Tibial nerve (tissue), 4 donors: Measurements from ENCODE around the gene NR4A3. TPM values are rescaled to one million over a fixed set of nuclear protein-coding genes. Genes with fewer than 3 reads are reported as not detected.

Experiments used
- DNase-seq, 2 donors: peaks; one replicate each; pipeline ENCODE4 v3.0.0-alpha.2; 2019; ENCODE audit warnings: low spot score in 2 of 2
- H3K27ac ChIP-seq, 4 donors: fragments of 200-600 bp; sonication (generic) in 3 of 4; one replicate each; pipeline ENCODE4 v1.5.1; 2017 to 2019; ENCODE audit warnings: mild to moderate bottlenecking in 1 of 4
- H3K27me3 ChIP-seq, 2 donors: fragments of 200-600 bp; sonication (generic) in 1 of 2; one replicate each; pipeline versions ENCODE4 v1.5.1 to v1.6.0; 2017 to 2019
- H3K36me3 ChIP-seq, 3 donors: fragments of 200-600 bp; sonication (generic); one replicate each; pipeline ENCODE4 v1.5.1; 2018 to 2019
- H3K4me1 ChIP-seq, 4 donors: fragments of 200-600 bp; sonication (generic) in 3 of 4; one replicate each; pipeline ENCODE4 v1.5.1; 2017 to 2019
- H3K4me3 ChIP-seq, 4 donors: fragments of 200-600 bp; sonication (generic) in 3 of 4; one replicate each; pipeline ENCODE4 v1.5.1; 2017 to 2019; ENCODE audit warnings: mild to moderate bottlenecking in 1 of 4, moderate library complexity in 1 of 4
- H3K9me3 ChIP-seq, 4 donors: fragments of 200-600 bp; sonication (generic) in 3 of 4; one replicate each; pipeline ENCODE4 v1.5.1; 2017 to 2019
- CTCF ChIP-seq, 5 experiments: fragments of 200-600 bp in 3 of 5; fragments of 450-650 bp in 2 of 5; sonication (generic) in 3 of 5; IDR thresholded peaks; one replicate each; pipeline ENCODE4 v1.5.1; 2016 to 2019; ENCODE audit warnings: antibody characterized with exemption in 5 of 5, mild to moderate bottlenecking in 3 of 5, moderate library complexity in 2 of 5
- EP300 ChIP-seq, 2 donors: sonication (generic); formaldehyde crosslinking; IDR thresholded peaks; one replicate each; pipeline ENCODE4 v1.6.1; 2017; ENCODE audit warnings: antibody characterized with exemption in 2 of 2, mild to moderate bottlenecking in 1 of 2
- POLR2A ChIP-seq, 2 donors: fragments of 450-650 bp; IDR thresholded peaks; one replicate each; pipeline ENCODE4 v1.6.1; 2017; ENCODE audit warnings: antibody characterized with exemption in 2 of 2, mild to moderate bottlenecking in 2 of 2, moderate library complexity in 2 of 2
- WGBS, 2 donors: methylation state at CpG; one replicate each; pipeline ENCODE4 v1.1.5; 2018; 5-methylcytosine and 5-hydroxymethylcytosine counted together
- total RNA-seq, 4 donors: library from RNA; depleted of rRNA; stranded (reverse); fragments of >200 nt; gene quantifications; one replicate each; pipeline ENCODE4 v1.1.0, GENCODE V29; 2016

NR4A3 gene
- total RNA-seq, 4 donors from 2014 or later: 3.0 to 12.7 (median 4.8) TPM

GRCh38 chr9:99863955-99864354, 42.3 kb downstream of the NR4A3 start:
- Histone ChIP-seq H3K9me3 (no peaks in the 10 kb centered on the region), H3K27ac (no peak overlapping the region), H3K36me3 (no peaks in the 10 kb centered on the region), H3K27me3 (no peaks in the 10 kb centered on the region), H3K4me3 (no peak overlapping the region), H3K4me1 (no peaks in the 10 kb centered on the region)
- no peak for DNase-seq
- TF ChIP-seq EP300 (IDR thresholded peaks at IDR 0.05): no peak
- TF ChIP-seq CTCF (IDR thresholded peaks at IDR 0.05): no peak
- no peak for TF ChIP-seq POLR2A (IDR thresholded peaks at IDR 0.05)
- 81 to 82% methylated on average over 2 of the region's 2 CpGs for WGBS, 2 donors

DNA sequence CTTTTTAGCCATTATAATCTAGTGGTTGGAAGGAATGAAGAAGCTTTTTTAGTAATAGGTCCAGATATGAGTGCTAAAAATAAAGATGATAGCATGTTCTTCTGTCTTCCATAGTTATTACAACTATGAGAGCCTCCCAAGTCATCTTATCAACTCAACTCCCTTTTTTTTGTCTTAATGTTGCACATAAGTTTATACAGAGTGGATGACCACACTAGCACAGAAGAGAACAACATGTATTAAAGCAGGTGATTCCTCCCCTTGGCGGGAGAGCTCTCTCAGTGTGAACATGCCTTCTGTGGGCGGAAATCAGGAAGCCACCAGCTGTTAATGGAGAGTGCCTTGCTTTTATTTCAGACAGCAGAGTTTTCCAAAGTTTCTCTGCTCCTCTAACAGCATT, 44.7 kb downstream of the NR4A3 start:
- Histone ChIP-seq H3K27me3 (no peaks in the 10 kb centered on the region), H3K4me1 (no peaks in the 10 kb centered on the region), H3K36me3 (no peaks in the 10 kb centered on the region), H3K4me3 (no peak overlapping the region), H3K27ac (no peak overlapping the region), H3K9me3 (no peaks in the 10 kb centered on the region)
- TF ChIP-seq POLR2A (IDR thresholded peaks at IDR 0.05) (no peak), CTCF (IDR thresholded peaks at IDR 0.05) (no peak), EP300 (IDR thresholded peaks at IDR 0.05) (no peak)
- WGBS, 2 donors: 60 to 69% methylated on average over 2 of the region's 2 CpGs
- no peak for DNase-seq

DNA sequence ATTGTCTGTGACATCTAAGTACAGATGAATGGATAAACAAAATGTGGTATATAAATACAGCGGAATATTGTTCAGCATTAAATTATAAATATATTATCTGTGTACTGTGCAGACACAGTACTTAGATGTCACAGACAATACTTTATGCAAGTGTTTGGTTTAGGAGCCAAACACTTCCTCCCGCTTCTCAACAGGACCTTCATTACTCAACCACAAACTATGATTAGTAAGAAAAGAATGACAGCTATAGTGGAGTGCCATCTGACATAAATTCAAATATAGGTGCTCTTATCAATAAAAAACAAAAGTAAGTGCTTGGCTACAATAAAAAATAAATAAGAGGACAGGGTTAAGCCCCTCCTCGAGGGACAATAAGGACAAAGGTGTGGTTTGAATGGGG, 45.9 kb downstream of the NR4A3 start:
- no peak overlapping the region for H3K27ac ChIP-seq
- no peak for DNase-seq
- H3K9me3 ChIP-seq: no peaks in the 10 kb centered on the region
- H3K36me3 ChIP-seq: no peaks in the 10 kb centered on the region
- no peak for TF ChIP-seq POLR2A (IDR thresholded peaks at IDR 0.05)
- no peak for TF ChIP-seq EP300 (IDR thresholded peaks at IDR 0.05)
- no peak for TF ChIP-seq CTCF (IDR thresholded peaks at IDR 0.05)
- no peak overlapping the region for H3K4me3 ChIP-seq
- 69 to 71% methylated on average over 3 of the region's 3 CpGs for WGBS, 2 donors
- no peaks in the 10 kb centered on the region for H3K27me3 ChIP-seq
- no peaks in the 10 kb centered on the region for H3K4me1 ChIP-seq

- Histone ChIP-seq H3K27ac (no peak overlapping the region), H3K36me3 (no peaks in the 10 kb centered on the region), H3K4me1 (no peaks in the 10 kb centered on the region), H3K9me3 (no peaks in the 10 kb centered on the region), H3K27me3 (no peaks in the 10 kb centered on the region), H3K4me3 (no peak overlapping the region)
- TF ChIP-seq EP300 (IDR thresholded peaks at IDR 0.05): no peak
- no peak for TF ChIP-seq CTCF (IDR thresholded peaks at IDR 0.05)
- no peak for TF ChIP-seq POLR2A (IDR thresholded peaks at IDR 0.05)
- no peak for DNase-seq
These were observed 46.3 kb downstream of the NR4A3 start for GRCh38 chr9:99867968-99868367.

- no peaks in the 10 kb centered on the region for H3K4me1 ChIP-seq
- no peak for DNase-seq
- H3K36me3 ChIP-seq: no peaks in the 10 kb centered on the region
- 84 to 88% methylated on average over 2 of the region's 2 CpGs for WGBS, 2 donors
- no peaks in the 10 kb centered on the region for H3K27me3 ChIP-seq
- H3K27ac ChIP-seq: no peak overlapping the region
- TF ChIP-seq POLR2A (IDR thresholded peaks at IDR 0.05): no peak
- no peak for TF ChIP-seq EP300 (IDR thresholded peaks at IDR 0.05)
- TF ChIP-seq CTCF (IDR thresholded peaks at IDR 0.05): no peak
- no peak overlapping the region for H3K4me3 ChIP-seq
- no peaks in the 10 kb centered on the region for H3K9me3 ChIP-seq
These were observed 47.2 kb downstream of the NR4A3 start for GRCh38 chr9:99868845-99869244.
